ENCODE results near the gene NUAK1. TPM values are rescaled to one million over a fixed set of nuclear protein-coding genes. Genes with fewer than 3 reads are reported as not detected.

The NUAK1 gene
- total RNA-seq, 1 experiment from 2014 or later = 7.9 TPM

DNA sequence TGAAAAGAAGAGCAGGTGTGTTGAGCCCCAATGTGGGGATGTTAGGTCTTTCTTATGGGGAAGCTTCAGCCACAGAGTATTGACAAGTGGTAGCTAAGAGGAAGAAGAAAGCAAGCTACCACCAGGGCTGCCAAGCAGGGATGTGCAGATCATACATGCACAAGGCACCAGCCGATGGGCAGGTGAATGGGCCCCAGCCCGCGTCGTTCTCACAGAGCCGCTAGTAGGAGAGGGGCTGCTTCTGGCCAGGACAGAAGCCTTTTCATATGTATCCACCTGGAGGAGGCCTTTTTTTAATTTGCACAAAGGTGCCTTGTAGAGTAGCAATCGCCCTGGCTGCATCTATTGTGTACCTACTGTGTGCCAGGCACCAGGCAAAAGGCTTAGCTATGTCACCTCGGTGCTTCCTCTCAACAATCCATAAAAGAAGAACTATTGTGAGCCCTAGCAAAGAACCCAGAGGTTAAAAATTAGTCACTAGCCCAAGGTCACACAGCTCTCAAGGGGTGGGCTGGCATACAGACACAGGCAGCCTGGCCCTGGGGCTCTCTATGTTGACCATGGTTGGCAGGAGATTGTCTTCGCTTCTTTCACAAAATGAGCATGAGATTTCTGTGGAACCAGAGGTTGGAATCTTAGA lies 8.2 kb downstream of the NUAK1 start:
- H3K4me3 ChIP-seq = no peak overlapping the region
- no peak for DNase-seq
- H3K27me3 ChIP-seq (ENCODE audit: insufficient read depth, low read depth) = no peaks in the 10 kb centered on the region
- H4K20me1 ChIP-seq (ENCODE audit: insufficient read depth) = peaks cover 5% of the 10 kb centered on the region; the same call in 1 of the 2 replicates
- no peaks in the 10 kb centered on the region for H3K9me3 ChIP-seq (ENCODE audit: insufficient read depth, low read depth)
- peaks cover 34% of the 10 kb centered on the region for H3F3A ChIP-seq (ENCODE audit: insufficient read depth, low read depth)
- no TSS peak for BruUV-seq (replicated peaks)
- no peak overlapping the region for H3K4me2 ChIP-seq
- TF ChIP-seq EZH2 (IDR thresholded peaks at IDR 0.05; ENCODE audit: low read depth) (no peak), CTCF (conservative IDR thresholded peaks at IDR 0.05) (no peak)
- intact Hi-C loops (cut with micrococcal nuclease; ENCODE audit: unreplicated experiment) = loop anchor here (5.0 to 10.0 kb wide), 2 partner anchors 174 to 568 kb away; partner anchors contain the start of gene TCP11L2
- H3K9me2 ChIP-seq (ENCODE audit: insufficient read depth) = no peaks in the 10 kb centered on the region
- POLR2A ChIA-PET (ENCODE audit: unreplicated experiment) = no interaction called here
- H3K79me2 ChIP-seq (ENCODE audit: low read depth) = peaks cover 97% of the 10 kb centered on the region
- H3K4me1 ChIP-seq (replicated peaks; ENCODE audit: insufficient read depth) = peaks cover 79% of the 10 kb centered on the region
- no peaks in the 10 kb centered on the region for H3K36me3 ChIP-seq (ENCODE audit: low read depth)
- CTCF ChIA-PET = no interaction called here
- no peak overlapping the region for H3K27ac ChIP-seq
- H2AFZ ChIP-seq = no peak overlapping the region

DNA sequence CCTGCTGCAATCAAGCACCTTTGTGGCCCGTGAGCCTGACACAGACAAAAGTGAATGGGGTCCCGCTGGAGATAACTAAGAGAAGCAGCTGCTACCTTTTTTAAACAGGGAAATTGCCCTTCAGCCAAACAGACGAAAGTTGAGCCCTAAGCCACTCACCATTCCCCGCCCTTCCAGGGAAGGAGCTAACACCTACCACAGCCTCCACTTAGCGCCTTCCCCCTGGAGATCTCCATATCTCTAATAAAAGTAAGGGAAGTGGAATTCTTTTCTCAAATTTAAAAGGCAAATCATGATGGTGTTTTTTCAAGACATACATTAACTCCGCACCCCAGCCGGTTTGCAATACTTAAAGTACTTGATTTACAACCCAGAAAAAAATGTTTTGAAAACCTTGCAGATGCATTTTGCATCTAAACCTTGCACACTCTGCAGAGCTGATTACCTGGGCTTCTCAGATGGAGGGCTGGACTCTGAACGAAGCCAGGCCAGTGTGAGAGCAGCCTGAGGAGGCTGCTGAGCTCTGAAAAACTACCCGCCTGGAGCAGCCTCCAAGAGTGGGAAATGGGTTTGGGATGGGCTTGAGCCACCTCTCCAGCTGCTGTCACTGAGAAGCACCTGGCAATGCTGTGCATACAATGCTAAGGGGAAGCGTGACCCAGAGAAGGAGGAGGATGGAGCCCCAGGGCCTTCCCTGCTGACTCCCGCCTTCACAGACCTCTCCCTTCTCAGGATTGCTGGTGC lies 10.0 kb downstream of the NUAK1 start:
- Histone ChIP-seq H3K79me2 (ENCODE audit: low read depth) (peaks cover 96% of the 10 kb centered on the region), H3K27ac (no peak overlapping the region), H3K4me3 (no peak overlapping the region), H3K4me2 (no peak overlapping the region), H3K9me2 (ENCODE audit: insufficient read depth) (no peaks in the 10 kb centered on the region), H3K27me3 (ENCODE audit: insufficient read depth, low read depth) (no peaks in the 10 kb centered on the region), H3K4me1 (replicated peaks; ENCODE audit: insufficient read depth) (peaks cover 65% of the 10 kb centered on the region), H4K20me1 (ENCODE audit: insufficient read depth) (peaks cover 5% of the 10 kb centered on the region; the same call in 1 of the 2 replicates), H2AFZ (no peak overlapping the region), H3F3A (ENCODE audit: insufficient read depth, low read depth) (peaks cover 31% of the 10 kb centered on the region), H3K9me3 (ENCODE audit: insufficient read depth, low read depth) (no peaks in the 10 kb centered on the region), H3K36me3 (ENCODE audit: low read depth) (no peaks in the 10 kb centered on the region)
- TF ChIP-seq EZH2 (IDR thresholded peaks at IDR 0.05; ENCODE audit: low read depth) = no peak
- TF ChIP-seq CTCF (conservative IDR thresholded peaks at IDR 0.05) = no peak
- no peak for DNase-seq
- CTCF ChIA-PET = no interaction called here
- no TSS peak for BruUV-seq (replicated peaks)
- POLR2A ChIA-PET (ENCODE audit: unreplicated experiment) = no interaction called here
- intact Hi-C loops (cut with micrococcal nuclease; ENCODE audit: unreplicated experiment) = no loop called here

DNA sequence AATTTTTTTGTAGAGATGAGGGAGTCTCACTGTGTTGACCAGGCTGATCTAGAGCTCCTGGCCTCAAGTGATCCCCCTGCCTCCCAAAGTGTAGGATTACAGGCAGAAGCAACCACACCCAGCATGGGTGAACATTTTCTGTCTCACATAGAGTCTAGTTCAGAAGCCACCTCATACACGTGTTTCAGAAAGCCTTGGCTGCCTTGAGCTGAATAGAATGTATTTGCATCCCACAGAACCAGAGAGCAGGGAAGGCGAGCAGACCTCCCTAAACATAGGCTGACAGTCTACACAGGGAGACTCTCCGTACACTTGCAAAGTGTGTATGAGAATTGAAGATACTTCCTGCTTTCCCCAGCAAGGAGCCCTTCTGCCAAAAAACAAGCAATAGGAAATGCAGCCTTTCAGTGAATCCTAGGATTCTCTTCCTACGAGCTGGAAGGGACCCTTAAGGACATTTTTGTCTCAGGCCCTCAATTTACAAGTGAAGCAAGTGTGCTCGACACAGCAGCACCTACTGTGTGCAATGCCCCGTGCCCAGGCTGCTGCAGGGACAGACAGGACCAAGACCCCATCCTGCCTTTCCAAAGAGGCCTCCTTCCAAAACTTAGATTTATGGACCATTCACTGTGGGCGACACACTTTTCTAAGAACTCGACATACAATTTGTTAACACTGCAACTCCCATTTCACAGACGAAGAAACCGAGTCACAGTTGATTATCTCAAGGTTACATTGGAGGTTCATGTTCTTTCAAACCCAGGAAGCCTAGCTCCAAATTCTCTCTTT lies 11.2 kb downstream of the NUAK1 start:
- H3K4me3 ChIP-seq = no peak overlapping the region
- H3K4me2 ChIP-seq = peak overlapping the region; percentile 49
- H3F3A ChIP-seq (ENCODE audit: insufficient read depth, low read depth) = peaks cover 24% of the 10 kb centered on the region
- intact Hi-C loops (cut with micrococcal nuclease; ENCODE audit: unreplicated experiment) = no loop called here
- ChIA-PET POLR2A (ENCODE audit: unreplicated experiment) (interaction anchor here (0.5 kb wide), 1 partner anchor 526 kb away, joined by 4 read pairs; no protein-coding TSS in a partner anchor), CTCF (no interaction called here)
- BruUV-seq (replicated peaks) = no TSS peak
- no peaks in the 10 kb centered on the region for H3K27me3 ChIP-seq (ENCODE audit: insufficient read depth, low read depth)
- H4K20me1 ChIP-seq (ENCODE audit: insufficient read depth) = peaks cover 5% of the 10 kb centered on the region; the same call in 1 of the 2 replicates
- H3K4me1 ChIP-seq (replicated peaks; ENCODE audit: insufficient read depth) = peaks cover 53% of the 10 kb centered on the region
- H3K9me2 ChIP-seq (ENCODE audit: insufficient read depth) = no peaks in the 10 kb centered on the region
- H2AFZ ChIP-seq = no peak overlapping the region
- H3K79me2 ChIP-seq (ENCODE audit: low read depth) = peaks cover 95% of the 10 kb centered on the region
- H3K27ac ChIP-seq = peak overlapping the region; percentile 89
- no peaks in the 10 kb centered on the region for H3K9me3 ChIP-seq (ENCODE audit: insufficient read depth, low read depth)
- DNase-seq = no peak
- no peak for TF ChIP-seq CTCF (conservative IDR thresholded peaks at IDR 0.05)
- no peak for TF ChIP-seq EZH2 (IDR thresholded peaks at IDR 0.05; ENCODE audit: low read depth)
- H3K36me3 ChIP-seq (ENCODE audit: low read depth) = no peaks in the 10 kb centered on the region
